K562 (cell line): Measurements from ENCODE around the gene SNTG2. TPM values are rescaled to one million over a fixed set of nuclear protein-coding genes. Genes with fewer than 3 reads are reported as not detected.

Experiments
- ATAC-seq: fragments of 200-7000 bp; cut with Tn5 transposase; 3 replicates; pipeline ENCODE4 v1.9.1; 2020; ENCODE audit warnings: moderate library complexity
- BruUV-seq: library from RNA; stranded (reverse); fragments of 400-500 nt; replicated peaks from 2 replicates; lab custom pipeline; 2021; lab: Mats Ljungman, UMichigan
- CTCF ChIA-PET: fragments of 300-600 bp; formaldehyde crosslinking; extraction: SDS; loops from one replicate; lab custom pipeline; 2021; ENCODE audit warnings: low intra/inter-chr PET ratio; lab: Yijun Ruan, JAX
- POLR2A ChIA-PET: fragments of 300-600, 350-650 bp; sonication (Branson Sonifier 250); formaldehyde crosslinking; extraction: SDS; loops from one replicate; lab custom pipeline; 2021; ENCODE audit warnings: antibody characterized with exemption, inconsistent platforms; lab: Yijun Ruan, JAX
- DNase-seq, 4 experiments: peaks; one replicate each; pipeline versions ENCODE4 v3.0.0 to v3.0.0-alpha.2; 2011 to 2018; ENCODE audit warnings: low spot score in 3 of 4, mixed read lengths in 3 of 4; ENCODE audit errors: extremely low read depth in 1 of 4
- FAIRE-seq: peaks from 2 replicates; lab custom pipeline; 2011; peaks lifted over from hg19 to GRCh38; lab: Jason Lieb, UNC
- H2AFZ ChIP-seq: 2 replicates; pipeline ENCODE4 v1.6.0; 2011; ENCODE audit warnings: low read depth, low read length, control low read depth, inconsistent platforms
- H3K27ac ChIP-seq: fragments of 200-600 bp; 3 replicates; pipeline ENCODE4 v1.8.0; 2011; ENCODE audit warnings: low read depth, mild to moderate bottlenecking, control low read depth, inconsistent platforms, low read length, moderate library complexity, mixed read lengths; ENCODE audit errors: extremely low read depth
- H3K27me3 ChIP-seq, 2 experiments: fragments of 300-600 bp in 1 of 2; 2 replicates in 1 of 2; 3 replicates in 1 of 2; pipeline versions ENCODE4 v1.6.0 to v1.8.0; 2011; ENCODE audit warnings: inconsistent platforms in 2 of 2, low read length in 2 of 2, mild to moderate bottlenecking in 1 of 2, mixed read lengths in 1 of 2, moderate library complexity in 1 of 2; ENCODE audit not compliant: control insufficient read depth in 2 of 2, insufficient read depth in 2 of 2
- H3K36me3 ChIP-seq: fragments of 300-600 bp; 3 replicates; pipeline ENCODE4 v1.8.0; 2011; ENCODE audit warnings: mild to moderate bottlenecking, low read length, inconsistent platforms; ENCODE audit not compliant: control insufficient read depth, insufficient read depth
- H3K4me1 ChIP-seq, 2 experiments: fragments of 200-600 bp in 1 of 2; replicated peaks in 1 of 2; 2 replicates in 1 of 2; 3 replicates in 1 of 2; pipeline versions ENCODE4 v1.5.1 to v1.8.0; 2011; ENCODE audit warnings: inconsistent platforms in 2 of 2, low read length in 2 of 2, mild to moderate bottlenecking in 1 of 2, mixed read lengths in 1 of 2, moderate library complexity in 1 of 2; ENCODE audit not compliant: control insufficient read depth in 2 of 2, insufficient read depth in 2 of 2
- H3K4me2 ChIP-seq: 2 replicates; pipeline ENCODE4 v1.6.1; 2011; ENCODE audit warnings: low read length, control low read depth, inconsistent platforms, mixed read lengths; ENCODE audit not compliant: insufficient read depth
- H3K4me3 ChIP-seq: fragments of 200-600 bp; sonication (generic), shearing (Covaris generic); 2 replicates; pipeline ENCODE4 v1.5.1; 2016; ENCODE audit warnings: control low read depth, inconsistent platforms
- H3K79me2 ChIP-seq: fragments of 200-600 bp; 3 replicates; pipeline ENCODE4 v1.8.0; 2011; ENCODE audit warnings: low read length, inconsistent platforms; ENCODE audit not compliant: control insufficient read depth, insufficient read depth
- H3K9ac ChIP-seq, 2 experiments: 2 replicates each; pipeline versions ENCODE4 v1.6.0 to v1.6.1; 2011; ENCODE audit warnings: low read depth in 2 of 2, low read length in 2 of 2, control low read depth in 1 of 2, inconsistent platforms in 1 of 2, mild to moderate bottlenecking in 1 of 2, mixed read lengths in 1 of 2; ENCODE audit not compliant: insufficient read depth in 1 of 2
- H3K9me1 ChIP-seq: one replicate; pipeline ENCODE4 v1.6.0; 2011; ENCODE audit warnings: inconsistent platforms, mild to moderate bottlenecking, low read length, moderate library complexity; ENCODE audit not compliant: control insufficient read depth, insufficient read depth
- H3K9me3 ChIP-seq: replicated peaks from 2 replicates; pipeline ENCODE4 v1.5.1; 2011; ENCODE audit warnings: low read depth, low read length, inconsistent platforms; ENCODE audit not compliant: control insufficient read depth, insufficient read depth
- H4K20me1 ChIP-seq: replicated peaks from 2 replicates; pipeline ENCODE4 v1.6.1; 2011; ENCODE audit warnings: low read length, inconsistent platforms, mixed read lengths; ENCODE audit not compliant: control insufficient read depth, insufficient read depth
- ATF4 ChIP-seq: fragments of 450-650 bp; formaldehyde crosslinking; IDR thresholded peaks from 2 replicates; pipeline ENCODE4 v1.4.0; 2022; ENCODE audit warnings: mild to moderate bottlenecking, moderate library complexity
- CHD1 ChIP-seq: fragments of 200-600 bp; sonication (generic); IDR thresholded peaks from one replicate; pipeline ENCODE4 v1.6.1; 2012; ENCODE audit warnings: mild to moderate bottlenecking, moderate library complexity, low read length, inconsistent platforms
- FIP1L1 ChIP-seq: fragments of 200-400 bp; formaldehyde crosslinking; IDR thresholded peaks from 2 replicates; pipeline ENCODE4 v1.6.1; 2018; ENCODE audit warnings: mild to moderate bottlenecking, low read depth, low read length; ENCODE audit not compliant: poor library complexity, severe bottlenecking
- HDAC1 ChIP-seq, 2 experiments: fragments of 450-650 bp; IDR thresholded peaks; 2 replicates each; pipeline ENCODE4 v1.6.1; 2016 to 2017; ENCODE audit warnings: inconsistent platforms in 1 of 2, mild to moderate bottlenecking in 1 of 2, moderate library complexity in 1 of 2
- ILF3 ChIP-seq: fragments of 450-650 bp; IDR thresholded peaks from 2 replicates; pipeline ENCODE4 v1.6.1; 2018; ENCODE audit warnings: antibody characterized with exemption, mild to moderate bottlenecking, moderate library complexity, borderline replicate concordance
- IRF2 ChIP-seq: sonication (generic); formaldehyde crosslinking; IDR thresholded peaks from 2 replicates; pipeline ENCODE4 v1.8.1; 2022; ENCODE audit warnings: mild to moderate bottlenecking, missing genetic modification reagents
- NFE2 ChIP-seq: IDR thresholded peaks from 2 replicates; pipeline ENCODE4 v1.6.1; 2014; ENCODE audit warnings: antibody characterized with exemption, low read depth
- NR1H2 ChIP-seq: sonication (generic); formaldehyde crosslinking; IDR thresholded peaks from 2 replicates; pipeline ENCODE4 v1.4.0; 2020; ENCODE audit warnings: mild to moderate bottlenecking, missing genetic modification reagents
- SMAD1 ChIP-seq: fragments of 150-350 bp; IDR thresholded peaks from 2 replicates; pipeline ENCODE4 v1.6.1; 2014; ENCODE audit warnings: low read length, low read depth; ENCODE audit not compliant: partially characterized antibody
- SMARCA4 ChIP-seq: fragments of 450-650 bp; IDR thresholded peaks from 2 replicates; pipeline ENCODE4 v1.6.1; 2016
- ZBTB49 ChIP-seq: sonication (generic); formaldehyde crosslinking; IDR thresholded peaks from 2 replicates; pipeline ENCODE4 v1.8.0; 2022; ENCODE audit warnings: missing genetic modification reagents, mild to moderate bottlenecking, borderline replicate concordance
- ZEB2 ChIP-seq: fragments of 450-650 bp; IDR thresholded peaks from 2 replicates; pipeline ENCODE4 v1.6.1; 2016
- ZNF23 ChIP-seq: fragments of 250-450 bp; sonication (Bioruptor Pico); IDR thresholded peaks from 2 replicates; pipeline ENCODE4 v1.4.0; 2020; ENCODE audit warnings: mild to moderate bottlenecking
- WGBS: fragments of 100-300 bp; shearing (Covaris generic); methylation state at CpG from one replicate; pipeline ENCODE4 v1.1.6; 2016; ENCODE audit warnings: low coverage, mixed read lengths; ENCODE audit not compliant: insufficient coverage; ENCODE audit errors: missing lambda C conversion rate; 5-methylcytosine and 5-hydroxymethylcytosine counted together
- in situ Hi-C: fragments of 300-500 bp; cut with MboI; formaldehyde crosslinking; loops from 4 replicates; pipeline ENCODE4 v1.15.0; 2018; ENCODE audit warnings: inconsistent platforms, mixed read lengths
- intact Hi-C: fragments of 100-400 bp; cut with micrococcal nuclease; formaldehyde crosslinking; loops from 2 replicates; pipeline ENCODE4 v1.14.2; 2022
- polyA plus RNA-seq, 8 experiments: library from polyadenylated mRNA; depleted of rRNA in 4 of 8; stranded (reverse) in 5 of 8; unstranded in 3 of 8; fragments of >200 nt; fragmentation: Nextera tagmentation in 2 of 8; fragmentation: Illumina TruSeq in 1 of 8; extraction: Ambion mirVana in 2 of 8; extraction: Trizol in 1 of 8; gene quantifications; 2 replicates each; pipeline versions ENCODE4 v1.2.1 to v1.2.3, GENCODE V29; 2011 to 2014; ENCODE audit warnings: inconsistent platforms in 1 of 8, missing spikeins in 1 of 8
- total RNA-seq, 7 experiments: library from RNA; depleted of rRNA in 6 of 7; stranded (reverse); fragments of >200 nt in 6 of 7; fragmentation: Illumina TruSeq in 2 of 7; extraction: Trizol in 2 of 7; gene quantifications; 2 replicates each; pipeline versions ENCODE4 v1.2.1 to v1.2.3, GENCODE V29; 2011 to 2021; ENCODE audit warnings: low replicate concordance in 1 of 7

The SNTG2 gene
- total and polyA plus RNA-seq, 9 of the 15 experiments (the other 6 are each of a cell fraction or from before 2014, with no cell fraction given) = not detected

GRCh38 chr2:1360144-1360543, 409.5 kb downstream of the SNTG2 start:
- Histone ChIP-seq H3K4me2 (no peak overlapping the region), H4K20me1 (no peaks in the 10 kb centered on the region), H3K79me2 (no peaks in the 10 kb centered on the region), H3K27me3 (peaks cover 0 to 3% of the 10 kb centered on the region in 2 experiments; a peak in 1 of 5 replicates), H2AFZ (no peak overlapping the region), H3K9me3 (no peaks in the 10 kb centered on the region), H3K27ac (no peak overlapping the region), H3K4me3 (no peak overlapping the region), H3K9ac (no peak overlapping the region), H3K4me1 (no peaks in the 10 kb centered on the region), H3K9me1 (no peaks in the 10 kb centered on the region), H3K36me3 (no peaks in the 10 kb centered on the region)
- DNase-seq = no peak
- no peak for FAIRE-seq
- ChIA-PET POLR2A (interaction anchor here (0.5 kb wide), 1 partner anchor 17 kb away, joined by 3 read pairs; no protein-coding TSS in a partner anchor), CTCF (no interaction called here)
- intact Hi-C loops (no loop called here), in situ Hi-C loops (no loop called here)
- no TSS peak for BruUV-seq
- ATAC-seq = no peak
- WGBS = 0% methylated on average over 1 of the region's 1 CpG
- TF ChIP-seq IRF2 (CRISPR knock-in tag) = no peak
- no peak for TF ChIP-seq ILF3
- no peak for TF ChIP-seq ATF4 (CRISPR knock-in tag)
- no peak for TF ChIP-seq CHD1
- TF ChIP-seq SMAD1 = no peak
- TF ChIP-seq ZBTB49 (CRISPR knock-in tag) = no peak
- TF ChIP-seq ZEB2 = no peak
- no peak for TF ChIP-seq ZNF23 (CRISPR knock-in tag)
- TF ChIP-seq NFE2 = no peak
- TF ChIP-seq HDAC1 (IDR thresholded peaks at IDR 0.05) = no peak
- no peak for TF ChIP-seq SMARCA4
- no peak for TF ChIP-seq FIP1L1
- no peak for TF ChIP-seq NR1H2 (CRISPR knock-in tag)
